NCI-H2107 treated with DMSO at 0.1 percent for 48 hours (cell line): ENCODE measurements around the gene KDM6B.
A peak's percentile ranks its signal among the peaks of the same experiment; 100 is the strongest.
"Not testable (repeated sequence)": the region's sequence is repeated elsewhere in the genome, so short reads cannot be mapped to it uniquely, and the experiment has no call there.

Source experiments
- DNase-seq: peaks from one replicate; lab custom pipeline; 2025; ENCODE audit not compliant: unreplicated experiment; lab: John Stamatoyannopoulos, UW

KDM6B gene

GRCh38 chr17:7833795-7834541 is at the start of gene KDM6B:
TSS of gene KDM6B (plus strand) at chr17:7834217. CDS start at chr17:7845555, 11,338 bp downstream.
- peak; percentile 43 for DNase-seq

GRCh38 chr17:7786866-7787265 is 47.2 kb upstream of the KDM6B start:
- DNase-seq = no peak

- DNase-seq = no peak
Observed at GRCh38 chr17:7789131-7789530, 44.9 kb upstream of the KDM6B start.

GRCh38 chr17:7790150-7790549 is 43.9 kb upstream of the KDM6B start:
- DNase-seq = no peak

- DNase-seq = no peak
Observed at GRCh38 chr17:7792611-7793010, 41.4 kb upstream of the KDM6B start.

- DNase-seq = no peak
Observed at GRCh38 chr17:7794075-7794663, 39.8 kb upstream of the KDM6B start.

GRCh38 chr17:7797976-7798375 is 36.0 kb upstream of the KDM6B start:
- no peak for DNase-seq

- DNase-seq = no peak
Observed at GRCh38 chr17:7798839-7799238, 35.2 kb upstream of the KDM6B start.

GRCh38 chr17:7803981-7804380 is 30.0 kb upstream of the KDM6B start:
- no peak for DNase-seq

GRCh38 chr17:7806587-7806986 is 27.4 kb upstream of the KDM6B start:
- DNase-seq = no peak

- DNase-seq = no peak
Observed at GRCh38 chr17:7807206-7807605, 26.8 kb upstream of the KDM6B start.

GRCh38 chr17:7809086-7809790 is 24.8 kb upstream of the KDM6B start:
- DNase-seq = no peak

GRCh38 chr17:7809791-7810343 is 24.1 kb upstream of the KDM6B start:
- not testable (repeated sequence) for DNase-seq

GRCh38 chr17:7811251-7811650 is 22.8 kb upstream of the KDM6B start:
- DNase-seq = no peak

GRCh38 chr17:7814969-7815368 is 19.0 kb upstream of the KDM6B start:
- no peak for DNase-seq

GRCh38 chr17:7816926-7817642 is 16.9 kb upstream of the KDM6B start:
- no peak for DNase-seq

- DNase-seq = no peak
Observed at GRCh38 chr17:7817643-7817964, 16.4 kb upstream of the KDM6B start.

- no peak for DNase-seq
Observed at GRCh38 chr17:7818026-7818425, 16.0 kb upstream of the KDM6B start.

GRCh38 chr17:7818746-7819645 is 15.0 kb upstream of the KDM6B start:
- no peak for DNase-seq

- DNase-seq = no peak
Observed at GRCh38 chr17:7820231-7820630, 13.8 kb upstream of the KDM6B start.
